Keratinocyte (primary cell): ENCODE data around the gene ACBD6. TPM values are rescaled to one million over a fixed set of nuclear protein-coding genes. Genes with fewer than 3 reads are reported as not detected.

Source experiments
- DNase-seq: peaks from one replicate; pipeline ENCODE4 v3.0.0-alpha.2; 2011; ENCODE audit warnings: low read depth, missing footprints, low spot score
- FAIRE-seq: peaks from 2 replicates; lab custom pipeline; 2011; peaks lifted over from hg19 to GRCh38; lab: Jason Lieb, UNC
- H2AFZ ChIP-seq: 2 replicates; pipeline ENCODE4 v1.6.0; 2012; ENCODE audit warnings: low read length, control low read depth, inconsistent platforms; ENCODE audit not compliant: control insufficient read depth
- H3K27ac ChIP-seq: 2 replicates; pipeline ENCODE4 v1.5.1; 2011; ENCODE audit warnings: low read length; ENCODE audit not compliant: control insufficient read depth, insufficient read depth
- H3K27me3 ChIP-seq: 3 replicates; pipeline ENCODE4 v1.6.0; 2011; ENCODE audit warnings: low read length; ENCODE audit not compliant: control insufficient read depth, insufficient read depth; ENCODE audit errors: extremely low read depth
- H3K36me3 ChIP-seq, 2 experiments: 2 replicates in 1 of 2; 3 replicates in 1 of 2; pipeline ENCODE4 v1.5.1; 2011; ENCODE audit warnings: low read length in 2 of 2, mild to moderate bottlenecking in 1 of 2; ENCODE audit not compliant: control insufficient read depth in 2 of 2, insufficient read depth in 2 of 2; ENCODE audit errors: extremely low read depth in 1 of 2
- H3K4me1 ChIP-seq: 3 replicates; pipeline ENCODE4 v1.5.1; 2011; ENCODE audit warnings: low read length; ENCODE audit not compliant: control insufficient read depth, insufficient read depth; ENCODE audit errors: extremely low read depth
- H3K4me2 ChIP-seq: 3 replicates; pipeline ENCODE4 v1.6.0; 2011; ENCODE audit warnings: low read depth, low read length; ENCODE audit not compliant: control insufficient read depth, insufficient read depth; ENCODE audit errors: extremely low read depth
- H3K4me3 ChIP-seq, 3 experiments: fragments of 200-600 bp in 1 of 3; sonication (generic) in 1 of 3; 2 replicates in 2 of 3; 3 replicates in 1 of 3; pipeline ENCODE4 v1.5.1; 2011 to 2016; ENCODE audit warnings: low read length in 3 of 3, mild to moderate bottlenecking in 3 of 3, control low read depth in 2 of 3, inconsistent platforms in 1 of 3, low read depth in 1 of 3, mixed read lengths in 1 of 3, mixed run types in 1 of 3, moderate library complexity in 1 of 3; ENCODE audit not compliant: control insufficient read depth in 2 of 3, insufficient read depth in 2 of 3; ENCODE audit errors: extremely low read depth in 1 of 3
- H3K79me2 ChIP-seq: 2 replicates; pipeline ENCODE4 v1.6.0; 2012; ENCODE audit warnings: low read length; ENCODE audit not compliant: control insufficient read depth, insufficient read depth
- H3K9ac ChIP-seq: 3 replicates; pipeline ENCODE4 v1.6.0; 2011; ENCODE audit warnings: low read length; ENCODE audit not compliant: control insufficient read depth, insufficient read depth; ENCODE audit errors: extremely low read depth
- H3K9me1 ChIP-seq: 3 replicates; pipeline ENCODE4 v1.6.0; 2011; ENCODE audit warnings: low read length; ENCODE audit not compliant: control insufficient read depth, insufficient read depth; ENCODE audit errors: extremely low read depth
- H3K9me3 ChIP-seq: 2 replicates; pipeline ENCODE4 v1.5.1; 2012; ENCODE audit warnings: low read depth, low read length; ENCODE audit not compliant: control insufficient read depth
- H4K20me1 ChIP-seq: 3 replicates; pipeline ENCODE4 v1.6.0; 2011; ENCODE audit warnings: low read length; ENCODE audit not compliant: control insufficient read depth, insufficient read depth; ENCODE audit errors: extremely low read depth
- EZH2 ChIP-seq: IDR thresholded peaks from one replicate; pipeline ENCODE4 v1.6.1; 2012; ENCODE audit warnings: inconsistent platforms, mild to moderate bottlenecking, low read length, moderate library complexity
- dilution Hi-C: fragments of 300-500 bp; cut with MboI; formaldehyde crosslinking; loops from one replicate; pipeline ENCODE4 v1.7.0; 2020; ENCODE audit warnings: low sequenced_read_pairs; ENCODE audit not compliant: extremely low pct_ligation_motif_present
- polyA plus RNA-seq, 5 experiments: library from polyadenylated mRNA; depleted of rRNA in 3 of 5; stranded (reverse) in 3 of 5; stranded (forward) in 1 of 5; unstranded in 1 of 5; fragments of >200 nt; gene quantifications; 1 replicate in 1 of 5; 2 replicates in 3 of 5; 3 replicates in 1 of 5; pipeline versions ENCODE4 v1.2.1 to v1.2.3, GENCODE V29; 2011 to 2012; ENCODE audit warnings: missing spikeins in 2 of 5, low read depth in 1 of 5, low replicate concordance in 1 of 5
- TF ChIP-seq, protein P1 (sequence below), 3 experiments: IDR thresholded peaks in 1 of 3; conservative IDR thresholded peaks in 1 of 3; optimal IDR thresholded peaks in 1 of 3; 2 replicates in 2 of 3; 3 replicates in 1 of 3; pipeline versions ENCODE3 to v1.5.1; 2011; ENCODE audit warnings: low read length in 3 of 3, mild to moderate bottlenecking in 3 of 3, moderate library complexity in 2 of 3, control low read depth in 1 of 3, inconsistent platforms in 1 of 3; ENCODE audit not compliant: insufficient read depth in 2 of 3; ENCODE audit errors: extremely low read depth in 1 of 3

Gene ACBD6
- polyA plus RNA-seq, 1 donor (not counting 4 experiments of a cell fraction or from before 2014, with no cell fraction given), result 47.5 TPM

- no peaks in the 10 kb centered on the region for H4K20me1 ChIP-seq
- no peaks in the 10 kb centered on the region for H3K36me3 ChIP-seq
- peak overlapping the region; percentile 83 to 99 (median 98) for H3K4me3 ChIP-seq
- dilution Hi-C loops, result loop anchor here (25.0 kb wide), 1 partner anchor 359 kb away; no protein-coding TSS in a partner anchor
- no peaks in the 10 kb centered on the region for H3K9me3 ChIP-seq
- peaks cover 24% of the 10 kb centered on the region for H3K4me1 ChIP-seq
- TF ChIP-seq EZH2, result no peak
- TF ChIP-seq, protein P1, sequence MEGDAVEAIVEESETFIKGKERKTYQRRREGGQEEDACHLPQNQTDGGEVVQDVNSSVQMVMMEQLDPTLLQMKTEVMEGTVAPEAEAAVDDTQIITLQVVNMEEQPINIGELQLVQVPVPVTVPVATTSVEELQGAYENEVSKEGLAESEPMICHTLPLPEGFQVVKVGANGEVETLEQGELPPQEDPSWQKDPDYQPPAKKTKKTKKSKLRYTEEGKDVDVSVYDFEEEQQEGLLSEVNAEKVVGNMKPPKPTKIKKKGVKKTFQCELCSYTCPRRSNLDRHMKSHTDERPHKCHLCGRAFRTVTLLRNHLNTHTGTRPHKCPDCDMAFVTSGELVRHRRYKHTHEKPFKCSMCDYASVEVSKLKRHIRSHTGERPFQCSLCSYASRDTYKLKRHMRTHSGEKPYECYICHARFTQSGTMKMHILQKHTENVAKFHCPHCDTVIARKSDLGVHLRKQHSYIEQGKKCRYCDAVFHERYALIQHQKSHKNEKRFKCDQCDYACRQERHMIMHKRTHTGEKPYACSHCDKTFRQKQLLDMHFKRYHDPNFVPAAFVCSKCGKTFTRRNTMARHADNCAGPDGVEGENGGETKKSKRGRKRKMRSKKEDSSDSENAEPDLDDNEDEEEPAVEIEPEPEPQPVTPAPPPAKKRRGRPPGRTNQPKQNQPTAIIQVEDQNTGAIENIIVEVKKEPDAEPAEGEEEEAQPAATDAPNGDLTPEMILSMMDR (optimal IDR thresholded peaks at IDR 0.05 in 1 of 3, IDR thresholded peaks at IDR 0.05 in 1 of 3, conservative IDR thresholded peaks at IDR 0.05 in 1 of 3; ENCODE audit: extremely low read depth in 1 of 3, insufficient read depth in 2 of 3, low read length in 3 of 3), result no peak
- no peaks in the 10 kb centered on the region for H3K27me3 ChIP-seq
- DNase-seq (no peak), FAIRE-seq (no peak)
- peak overlapping the region; percentile 90 for H2AFZ ChIP-seq
- H3K4me2 ChIP-seq, result peak overlapping the region; percentile 98
- H3K9me1 ChIP-seq, result no peaks in the 10 kb centered on the region
- H3K9ac ChIP-seq, result peak overlapping the region; percentile 95
- peaks cover 38% of the 10 kb centered on the region for H3K79me2 ChIP-seq
- H3K27ac ChIP-seq, result peak overlapping the region; percentile 93
Measured at GRCh38 chr1:180503280-180503862, 994 bp upstream of the ACBD6 start.

- Histone ChIP-seq H3K4me2 (peak overlapping the region; percentile 98), H4K20me1 (no peaks in the 10 kb centered on the region), H3K27me3 (no peaks in the 10 kb centered on the region), H3K4me1 (peaks cover 24% of the 10 kb centered on the region), H3K9ac (peak overlapping the region; percentile 95), H3K27ac (peak overlapping the region; percentile 93), H3K79me2 (peaks cover 48% of the 10 kb centered on the region), H3K36me3 (peaks cover 0 to 3% of the 10 kb centered on the region in 2 experiments), H2AFZ (peak overlapping the region; percentile 90), H3K9me1 (no peaks in the 10 kb centered on the region), H3K4me3 (peak overlapping the region; percentile 83 to 99 (median 98)), H3K9me3 (no peaks in the 10 kb centered on the region)
- no peak for FAIRE-seq
- DNase-seq, result no peak
- TF ChIP-seq, protein P1 (optimal IDR thresholded peaks at IDR 0.05 in 1 of 3, IDR thresholded peaks at IDR 0.05 in 1 of 3, conservative IDR thresholded peaks at IDR 0.05 in 1 of 3; ENCODE audit: extremely low read depth in 1 of 3, insufficient read depth in 2 of 3, low read length in 3 of 3), result peak in 2 of 3 experiments; percentile 21 to 26
- TF ChIP-seq EZH2, result no peak
- dilution Hi-C loops, result loop anchor here (25.0 kb wide), 1 partner anchor 360 kb away; no protein-coding TSS in a partner anchor
Measured at GRCh38 chr1:180501865-180502360, 464 bp downstream of the ACBD6 start.
